ENCODE measurements around the gene PEX11B.

Gene PEX11B

DNA sequence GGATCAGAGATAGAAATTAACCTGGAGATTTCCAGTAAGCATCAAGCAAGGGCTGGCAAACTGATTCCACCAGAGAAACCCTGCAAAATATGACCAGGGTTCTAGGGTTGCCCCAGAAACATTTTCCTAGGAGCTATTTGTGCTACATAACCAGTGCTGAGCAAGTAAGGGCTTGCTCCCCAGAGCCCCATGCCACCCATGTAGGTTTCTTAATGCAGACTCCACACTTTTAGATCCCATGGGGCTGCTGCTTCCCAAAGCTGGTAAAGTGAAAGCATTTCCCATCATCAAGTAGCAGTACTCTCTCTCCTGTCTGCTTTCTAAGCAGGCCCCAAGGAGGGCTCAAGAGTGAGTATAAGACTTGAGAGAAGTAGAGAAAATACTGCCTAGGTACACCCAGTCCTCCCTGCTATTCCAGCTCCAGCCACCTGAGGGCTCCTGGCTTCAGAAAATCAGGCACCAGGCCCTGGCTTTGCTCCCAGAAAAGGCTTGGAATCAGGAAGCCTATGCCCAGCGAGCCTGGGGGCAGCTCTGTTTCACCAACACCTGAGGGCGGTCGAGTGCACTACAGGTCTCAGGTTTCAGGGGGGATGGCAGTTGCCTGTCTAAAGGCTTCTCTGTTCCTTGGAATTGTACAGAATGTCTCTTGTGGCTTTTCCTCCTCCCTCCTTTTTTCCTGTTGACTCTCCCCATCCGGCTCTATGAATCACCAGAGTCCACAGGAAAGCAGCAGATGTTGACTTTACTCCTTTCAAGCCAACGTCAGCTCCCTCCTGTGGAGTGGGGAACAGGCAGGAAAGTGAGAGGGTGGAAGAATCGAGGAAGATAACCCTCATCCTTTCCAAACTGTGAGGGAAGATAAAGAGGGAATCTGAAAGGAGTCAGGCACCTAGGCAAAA is 26.7 kb downstream of the PEX11B start (continued):
- TF ChIP-seq, protein P1, sequence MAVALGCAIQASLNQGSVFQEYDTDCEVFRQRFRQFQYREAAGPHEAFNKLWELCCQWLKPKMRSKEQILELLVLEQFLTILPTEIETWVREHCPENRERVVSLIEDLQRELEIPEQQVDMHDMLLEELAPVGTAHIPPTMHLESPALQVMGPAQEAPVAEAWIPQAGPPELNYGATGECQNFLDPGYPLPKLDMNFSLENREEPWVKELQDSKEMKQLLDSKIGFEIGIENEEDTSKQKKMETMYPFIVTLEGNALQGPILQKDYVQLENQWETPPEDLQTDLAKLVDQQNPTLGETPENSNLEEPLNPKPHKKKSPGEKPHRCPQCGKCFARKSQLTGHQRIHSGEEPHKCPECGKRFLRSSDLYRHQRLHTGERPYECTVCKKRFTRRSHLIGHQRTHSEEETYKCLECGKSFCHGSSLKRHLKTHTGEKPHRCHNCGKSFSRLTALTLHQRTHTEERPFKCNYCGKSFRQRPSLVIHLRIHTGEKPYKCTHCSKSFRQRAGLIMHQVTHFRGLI (tag by site-specific recombination; IDR thresholded peaks at IDR 0.05): no peak; the same call in 1 of the 2 replicates

DNA sequence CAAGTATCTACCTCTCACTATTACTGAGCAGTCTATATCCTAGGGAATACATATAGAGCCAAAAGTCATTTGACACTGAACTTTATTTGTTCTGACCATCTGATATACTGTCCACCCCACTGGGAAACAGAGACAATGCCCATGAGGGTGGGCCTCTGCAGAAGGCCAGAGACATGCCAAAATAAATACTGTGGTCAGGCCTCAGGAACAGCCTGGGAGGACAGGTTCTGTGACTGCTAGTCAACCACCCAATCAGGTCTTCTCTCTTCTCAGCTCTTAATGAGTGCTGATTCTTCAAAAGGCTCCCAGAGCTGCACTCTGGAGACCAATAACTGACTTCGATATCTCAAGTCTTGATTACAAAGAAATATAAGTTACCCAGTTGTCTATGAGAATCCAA is 27.4 kb downstream of the PEX11B start:
- POLR2A ChIA-PET: interaction anchor here (0.6 to 2.7 kb wide), 10 partner anchors 10 to 147 kb away, joined by 3 to 41 read pairs (median 6); partner anchors contain the start of genes ANKRD34A, LIX1L, PIAS3 and POLR3GL
- no peak overlapping the region for H3K4me3 ChIP-seq (ENCODE audit: low read depth, low read length)
- CTCF ChIA-PET: interaction anchor here (0.5 to 11.9 kb wide), 37 partner anchors 10 to 144 kb away, joined by 3 to 222 read pairs (median 5); partner anchors contain the start of genes ANKRD34A, HJV, ITGA10 and LIX1L
- H3K36me3 ChIP-seq (ENCODE audit: control insufficient read depth in 2 of 2, insufficient read depth in 1 of 2, low read length in 2 of 2): no peaks in the 10 kb centered on the region
- H3K9me3 ChIP-seq (ENCODE audit: control insufficient read depth, insufficient read depth, low read depth, low read length): no peaks in the 10 kb centered on the region
- H3K4me1 ChIP-seq (ENCODE audit: control insufficient read depth, insufficient read depth, low read length): peaks cover 15% of the 10 kb centered on the region
- peak overlapping the region; percentile 66 for H3K27ac ChIP-seq (ENCODE audit: extremely low read depth, low read depth, low read length)
- TF ChIP-seq KLF9 (tag by site-specific recombination; IDR thresholded peaks at IDR 0.05; ENCODE audit: low read depth) (no peak), SP3 (tag by site-specific recombination; IDR thresholded peaks at IDR 0.05) (no peak), ZNF626 (tag by site-specific recombination; IDR thresholded peaks at IDR 0.05) (no peak), ZNF660 (tag by site-specific recombination; IDR thresholded peaks at IDR 0.05) (no peak), HOXD13 (CRISPR knock-in tag; IDR thresholded peaks at IDR 0.05; ENCODE audit: borderline replicate concordance) (no peak), OSR2 (tag by site-specific recombination; IDR thresholded peaks at IDR 0.05) (peak; percentile 75), TCF7L2 (IDR thresholded peaks at IDR 0.05; ENCODE audit: borderline replicate concordance, low read depth, low read length) (no peak), FEZF1 (tag by site-specific recombination; IDR thresholded peaks at IDR 0.05) (peak; percentile 63; the same call in 1 of the 2 replicates), ZNF354C (tag by site-specific recombination; IDR thresholded peaks at IDR 0.05; ENCODE audit: borderline replicate concordance, low read depth) (no peak), ZNF114 (tag by site-specific recombination; IDR thresholded peaks at IDR 0.05) (no peak), ZNF747 (tag by site-specific recombination; IDR thresholded peaks at IDR 0.05) (no peak), ZNF670 (tag by site-specific recombination; IDR thresholded peaks at IDR 0.05; ENCODE audit: low read depth) (no peak), IKZF3 (tag by site-specific recombination; IDR thresholded peaks at IDR 0.05) (no peak), SP2 (tag by site-specific recombination; IDR thresholded peaks at IDR 0.05) (no peak)
- TF ChIP-seq, protein P2, sequence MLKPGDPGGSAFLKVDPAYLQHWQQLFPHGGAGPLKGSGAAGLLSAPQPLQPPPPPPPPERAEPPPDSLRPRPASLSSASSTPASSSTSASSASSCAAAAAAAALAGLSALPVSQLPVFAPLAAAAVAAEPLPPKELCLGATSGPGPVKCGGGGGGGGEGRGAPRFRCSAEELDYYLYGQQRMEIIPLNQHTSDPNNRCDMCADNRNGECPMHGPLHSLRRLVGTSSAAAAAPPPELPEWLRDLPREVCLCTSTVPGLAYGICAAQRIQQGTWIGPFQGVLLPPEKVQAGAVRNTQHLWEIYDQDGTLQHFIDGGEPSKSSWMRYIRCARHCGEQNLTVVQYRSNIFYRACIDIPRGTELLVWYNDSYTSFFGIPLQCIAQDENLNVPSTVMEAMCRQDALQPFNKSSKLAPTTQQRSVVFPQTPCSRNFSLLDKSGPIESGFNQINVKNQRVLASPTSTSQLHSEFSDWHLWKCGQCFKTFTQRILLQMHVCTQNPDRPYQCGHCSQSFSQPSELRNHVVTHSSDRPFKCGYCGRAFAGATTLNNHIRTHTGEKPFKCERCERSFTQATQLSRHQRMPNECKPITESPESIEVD (tag by site-specific recombination; IDR thresholded peaks at IDR 0.05): no peak
- TF ChIP-seq, protein P3, sequence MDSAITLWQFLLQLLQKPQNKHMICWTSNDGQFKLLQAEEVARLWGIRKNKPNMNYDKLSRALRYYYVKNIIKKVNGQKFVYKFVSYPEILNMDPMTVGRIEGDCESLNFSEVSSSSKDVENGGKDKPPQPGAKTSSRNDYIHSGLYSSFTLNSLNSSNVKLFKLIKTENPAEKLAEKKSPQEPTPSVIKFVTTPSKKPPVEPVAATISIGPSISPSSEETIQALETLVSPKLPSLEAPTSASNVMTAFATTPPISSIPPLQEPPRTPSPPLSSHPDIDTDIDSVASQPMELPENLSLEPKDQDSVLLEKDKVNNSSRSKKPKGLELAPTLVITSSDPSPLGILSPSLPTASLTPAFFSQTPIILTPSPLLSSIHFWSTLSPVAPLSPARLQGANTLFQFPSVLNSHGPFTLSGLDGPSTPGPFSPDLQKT (IDR thresholded peaks at IDR 0.05; ENCODE audit: borderline replicate concordance, low read depth, low read length): no peak
- TF ChIP-seq, protein P4, sequence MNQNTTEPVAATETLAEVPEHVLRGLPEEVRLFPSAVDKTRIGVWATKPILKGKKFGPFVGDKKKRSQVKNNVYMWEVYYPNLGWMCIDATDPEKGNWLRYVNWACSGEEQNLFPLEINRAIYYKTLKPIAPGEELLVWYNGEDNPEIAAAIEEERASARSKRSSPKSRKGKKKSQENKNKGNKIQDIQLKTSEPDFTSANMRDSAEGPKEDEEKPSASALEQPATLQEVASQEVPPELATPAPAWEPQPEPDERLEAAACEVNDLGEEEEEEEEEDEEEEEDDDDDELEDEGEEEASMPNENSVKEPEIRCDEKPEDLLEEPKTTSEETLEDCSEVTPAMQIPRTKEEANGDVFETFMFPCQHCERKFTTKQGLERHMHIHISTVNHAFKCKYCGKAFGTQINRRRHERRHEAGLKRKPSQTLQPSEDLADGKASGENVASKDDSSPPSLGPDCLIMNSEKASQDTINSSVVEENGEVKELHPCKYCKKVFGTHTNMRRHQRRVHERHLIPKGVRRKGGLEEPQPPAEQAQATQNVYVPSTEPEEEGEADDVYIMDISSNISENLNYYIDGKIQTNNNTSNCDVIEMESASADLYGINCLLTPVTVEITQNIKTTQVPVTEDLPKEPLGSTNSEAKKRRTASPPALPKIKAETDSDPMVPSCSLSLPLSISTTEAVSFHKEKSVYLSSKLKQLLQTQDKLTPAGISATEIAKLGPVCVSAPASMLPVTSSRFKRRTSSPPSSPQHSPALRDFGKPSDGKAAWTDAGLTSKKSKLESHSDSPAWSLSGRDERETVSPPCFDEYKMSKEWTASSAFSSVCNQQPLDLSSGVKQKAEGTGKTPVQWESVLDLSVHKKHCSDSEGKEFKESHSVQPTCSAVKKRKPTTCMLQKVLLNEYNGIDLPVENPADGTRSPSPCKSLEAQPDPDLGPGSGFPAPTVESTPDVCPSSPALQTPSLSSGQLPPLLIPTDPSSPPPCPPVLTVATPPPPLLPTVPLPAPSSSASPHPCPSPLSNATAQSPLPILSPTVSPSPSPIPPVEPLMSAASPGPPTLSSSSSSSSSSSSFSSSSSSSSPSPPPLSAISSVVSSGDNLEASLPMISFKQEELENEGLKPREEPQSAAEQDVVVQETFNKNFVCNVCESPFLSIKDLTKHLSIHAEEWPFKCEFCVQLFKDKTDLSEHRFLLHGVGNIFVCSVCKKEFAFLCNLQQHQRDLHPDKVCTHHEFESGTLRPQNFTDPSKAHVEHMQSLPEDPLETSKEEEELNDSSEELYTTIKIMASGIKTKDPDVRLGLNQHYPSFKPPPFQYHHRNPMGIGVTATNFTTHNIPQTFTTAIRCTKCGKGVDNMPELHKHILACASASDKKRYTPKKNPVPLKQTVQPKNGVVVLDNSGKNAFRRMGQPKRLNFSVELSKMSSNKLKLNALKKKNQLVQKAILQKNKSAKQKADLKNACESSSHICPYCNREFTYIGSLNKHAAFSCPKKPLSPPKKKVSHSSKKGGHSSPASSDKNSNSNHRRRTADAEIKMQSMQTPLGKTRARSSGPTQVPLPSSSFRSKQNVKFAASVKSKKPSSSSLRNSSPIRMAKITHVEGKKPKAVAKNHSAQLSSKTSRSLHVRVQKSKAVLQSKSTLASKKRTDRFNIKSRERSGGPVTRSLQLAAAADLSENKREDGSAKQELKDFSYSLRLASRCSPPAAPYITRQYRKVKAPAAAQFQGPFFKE (tag by site-specific recombination; IDR thresholded peaks at IDR 0.05; ENCODE audit: borderline replicate concordance): no peak
- TF ChIP-seq, protein P5, sequence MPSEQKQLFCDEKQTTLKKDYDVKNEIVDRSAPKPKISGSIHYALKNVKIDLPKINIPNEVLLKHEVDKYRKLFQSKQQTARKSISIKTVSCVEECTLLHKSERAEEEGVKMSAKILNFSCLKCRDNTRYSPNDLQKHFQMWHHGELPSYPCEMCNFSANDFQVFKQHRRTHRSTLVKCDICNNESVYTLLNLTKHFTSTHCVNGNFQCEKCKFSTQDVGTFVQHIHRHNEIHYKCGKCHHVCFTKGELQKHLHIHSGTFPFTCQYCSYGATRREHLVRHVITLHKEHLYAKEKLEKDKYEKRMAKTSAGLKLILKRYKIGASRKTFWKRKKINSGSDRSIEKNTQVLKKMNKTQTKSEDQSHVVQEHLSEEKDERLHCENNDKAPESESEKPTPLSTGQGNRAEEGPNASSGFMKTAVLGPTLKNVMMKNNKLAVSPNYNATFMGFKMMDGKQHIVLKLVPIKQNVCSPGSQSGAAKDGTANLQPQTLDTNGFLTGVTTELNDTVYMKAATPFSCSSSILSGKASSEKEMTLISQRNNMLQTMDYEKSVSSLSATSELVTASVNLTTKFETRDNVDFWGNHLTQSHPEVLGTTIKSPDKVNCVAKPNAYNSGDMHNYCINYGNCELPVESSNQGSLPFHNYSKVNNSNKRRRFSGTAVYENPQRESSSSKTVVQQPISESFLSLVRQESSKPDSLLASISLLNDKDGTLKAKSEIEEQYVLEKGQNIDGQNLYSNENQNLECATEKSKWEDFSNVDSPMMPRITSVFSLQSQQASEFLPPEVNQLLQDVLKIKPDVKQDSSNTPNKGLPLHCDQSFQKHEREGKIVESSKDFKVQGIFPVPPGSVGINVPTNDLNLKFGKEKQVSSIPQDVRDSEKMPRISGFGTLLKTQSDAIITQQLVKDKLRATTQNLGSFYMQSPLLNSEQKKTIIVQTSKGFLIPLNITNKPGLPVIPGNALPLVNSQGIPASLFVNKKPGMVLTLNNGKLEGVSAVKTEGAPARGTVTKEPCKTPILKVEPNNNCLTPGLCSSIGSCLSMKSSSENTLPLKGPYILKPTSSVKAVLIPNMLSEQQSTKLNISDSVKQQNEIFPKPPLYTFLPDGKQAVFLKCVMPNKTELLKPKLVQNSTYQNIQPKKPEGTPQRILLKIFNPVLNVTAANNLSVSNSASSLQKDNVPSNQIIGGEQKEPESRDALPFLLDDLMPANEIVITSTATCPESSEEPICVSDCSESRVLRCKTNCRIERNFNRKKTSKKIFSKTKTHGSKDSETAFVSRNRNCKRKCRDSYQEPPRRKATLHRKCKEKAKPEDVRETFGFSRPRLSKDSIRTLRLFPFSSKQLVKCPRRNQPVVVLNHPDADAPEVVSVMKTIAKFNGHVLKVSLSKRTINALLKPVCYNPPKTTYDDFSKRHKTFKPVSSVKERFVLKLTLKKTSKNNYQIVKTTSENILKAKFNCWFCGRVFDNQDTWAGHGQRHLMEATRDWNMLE (tag by site-specific recombination; conservative IDR thresholded peaks at IDR 0.05; ENCODE audit: low read depth): no peak

Measured in HEK293 (cell line).